IPS-11a (cell line): ENCODE measurements around the gene THY1.
"Not testable (repeated sequence)": the region's sequence is repeated elsewhere in the genome, so short reads cannot be mapped to it uniquely, and the experiment has no call there.

Experiments
- H3K4me3 ChIP-seq: one replicate; pipeline ENCODE4 v1.5.1; 2013; ENCODE audit warnings: low read depth, low read length, control low read depth

The THY1 gene

GRCh38 chr11:119419834-119420492 lies 3.0 kb downstream of the THY1 start:
- H3K4me3 ChIP-seq, result no peak overlapping the region

GRCh38 chr11:119419246-119419645 lies 3.7 kb downstream of the THY1 start:
- no peak overlapping the region for H3K4me3 ChIP-seq

GRCh38 chr11:119418759-119419158 lies 4.2 kb downstream of the THY1 start:
- no peak overlapping the region for H3K4me3 ChIP-seq

- no peak overlapping the region for H3K4me3 ChIP-seq
Observed at GRCh38 chr11:119417726-119418540, 5.0 kb downstream of the THY1 start.

GRCh38 chr11:119416606-119417580 lies 6.1 kb downstream of the THY1 start:
- no peak overlapping the region for H3K4me3 ChIP-seq

GRCh38 chr11:119415966-119416365 lies 7.0 kb downstream of the THY1 start:
- H3K4me3 ChIP-seq, result no peak overlapping the region

GRCh38 chr11:119415517-119415916 lies 7.5 kb downstream of the THY1 start:
- no peak overlapping the region for H3K4me3 ChIP-seq

- H3K4me3 ChIP-seq, result no peak overlapping the region
Observed at GRCh38 chr11:119414734-119415133, 8.2 kb downstream of the THY1 start.

GRCh38 chr11:119414321-119414720 lies 8.7 kb downstream of the THY1 start:
- no peak overlapping the region for H3K4me3 ChIP-seq

GRCh38 chr11:119412072-119412471 lies 10.9 kb downstream of the THY1 start:
- H3K4me3 ChIP-seq, result no peak overlapping the region

GRCh38 chr11:119410501-119410900 lies 12.5 kb downstream of the THY1 start:
- H3K4me3 ChIP-seq, result no peak overlapping the region

GRCh38 chr11:119409731-119410130 lies 13.2 kb downstream of the THY1 start:
- H3K4me3 ChIP-seq, result no peak overlapping the region

- H3K4me3 ChIP-seq, result no peak overlapping the region
Observed at GRCh38 chr11:119406005-119406404, 17.0 kb downstream of the THY1 start.

GRCh38 chr11:119405448-119405847 lies 17.5 kb downstream of the THY1 start:
- H3K4me3 ChIP-seq, result not testable (repeated sequence)

GRCh38 chr11:119404872-119405271 lies 18.1 kb downstream of the THY1 start:
- H3K4me3 ChIP-seq, result no peak overlapping the region

- H3K4me3 ChIP-seq, result no peak overlapping the region
Observed at GRCh38 chr11:119403021-119403420, 20.0 kb downstream of the THY1 start.

GRCh38 chr11:119402470-119402869 lies 20.5 kb downstream of the THY1 start:
- no peak overlapping the region for H3K4me3 ChIP-seq

- no peak overlapping the region for H3K4me3 ChIP-seq
Observed at GRCh38 chr11:119400860-119401259, 22.1 kb downstream of the THY1 start.

- no peak overlapping the region for H3K4me3 ChIP-seq
Observed at GRCh38 chr11:119397740-119398139, 25.2 kb downstream of the THY1 start.

- no peak overlapping the region for H3K4me3 ChIP-seq
Observed at GRCh38 chr11:119396835-119397234, 26.1 kb downstream of the THY1 start.

- no peak overlapping the region for H3K4me3 ChIP-seq
Observed at GRCh38 chr11:119391275-119391674, 31.7 kb downstream of the THY1 start.
